ENCODE measurements around the gene UNC5C.

- TF ChIP-seq CTCF (conservative IDR thresholded peaks at IDR 0.05; ENCODE audit: low read depth, low read length), result no peak
- no peak for TF ChIP-seq EZH2 (IDR thresholded peaks at IDR 0.05; ENCODE audit: borderline replicate concordance, low read depth, low read length, poor library complexity, severe bottlenecking)
Measured at GRCh38 chr4:95552942-95553550, 4.3 kb upstream of the UNC5C start.
